NCI-H510A treated with DMSO at 0.1 percent for 48 hours (cell line): ENCODE measurements around the gene CHAF1A.

ENCODE experiments used
- DNase-seq: peaks from one replicate; lab custom pipeline; 2025; lab: John Stamatoyannopoulos, UW

Gene CHAF1A

GRCh38 chr19:4366666-4367335 lies 35.6 kb upstream of the CHAF1A start:
- DNase-seq = no peak

- no peak for DNase-seq
These were observed 35.1 kb upstream of the CHAF1A start for GRCh38 chr19:4367336-4367723.

DNA sequence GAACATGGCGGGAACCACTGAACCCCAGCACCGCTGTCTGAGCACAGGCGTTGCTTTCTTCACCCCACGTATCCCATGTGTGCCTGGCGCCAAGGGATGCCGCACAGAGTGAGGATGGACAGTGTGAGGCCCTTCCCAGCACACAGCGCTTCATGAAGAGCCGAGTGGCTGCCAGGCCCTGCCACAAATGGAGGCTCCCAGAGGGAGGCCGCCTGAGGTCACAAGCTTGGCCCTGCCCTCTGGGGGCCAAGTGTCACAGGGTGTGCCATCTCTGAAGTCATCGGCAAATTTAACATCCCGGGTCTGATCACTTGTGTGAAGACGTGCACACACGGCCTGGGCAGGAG lies 34.7 kb upstream of the CHAF1A start:
- DNase-seq = no peak

DNA sequence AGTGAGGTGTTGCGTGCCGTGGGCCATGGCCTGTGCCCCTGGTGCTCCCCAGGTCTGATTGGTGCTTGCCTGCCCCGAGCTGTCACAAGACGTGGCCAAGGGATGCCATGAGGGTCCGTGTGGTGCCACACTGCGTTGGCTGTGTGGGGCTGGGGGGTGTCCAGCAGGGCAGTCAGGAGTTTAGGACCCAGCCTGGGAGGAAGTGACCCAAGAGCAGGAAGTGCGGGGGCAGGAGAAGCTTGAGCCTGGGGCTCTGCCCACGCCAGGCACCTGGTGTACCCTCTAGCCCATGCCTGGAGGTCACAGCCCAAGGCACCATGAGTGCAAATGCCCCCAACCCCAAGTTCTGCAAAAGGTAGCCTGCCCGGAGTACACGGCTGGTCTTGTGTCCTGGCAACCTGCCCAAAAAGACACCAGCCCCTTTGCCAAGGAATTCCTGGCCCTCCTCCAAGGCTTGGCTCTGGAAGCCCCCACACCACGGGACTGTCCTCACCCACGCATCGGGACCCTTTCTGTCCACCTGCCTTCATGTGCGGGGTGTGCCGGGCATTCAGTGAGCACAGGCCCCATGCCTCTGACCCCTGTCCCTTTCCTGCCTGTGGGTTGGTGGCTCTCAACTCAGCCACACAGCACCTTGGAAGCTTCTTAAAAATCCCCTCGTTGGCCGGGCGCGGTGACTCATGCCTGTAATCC lies 34.2 kb upstream of the CHAF1A start:
- DNase-seq = no peak

DNA sequence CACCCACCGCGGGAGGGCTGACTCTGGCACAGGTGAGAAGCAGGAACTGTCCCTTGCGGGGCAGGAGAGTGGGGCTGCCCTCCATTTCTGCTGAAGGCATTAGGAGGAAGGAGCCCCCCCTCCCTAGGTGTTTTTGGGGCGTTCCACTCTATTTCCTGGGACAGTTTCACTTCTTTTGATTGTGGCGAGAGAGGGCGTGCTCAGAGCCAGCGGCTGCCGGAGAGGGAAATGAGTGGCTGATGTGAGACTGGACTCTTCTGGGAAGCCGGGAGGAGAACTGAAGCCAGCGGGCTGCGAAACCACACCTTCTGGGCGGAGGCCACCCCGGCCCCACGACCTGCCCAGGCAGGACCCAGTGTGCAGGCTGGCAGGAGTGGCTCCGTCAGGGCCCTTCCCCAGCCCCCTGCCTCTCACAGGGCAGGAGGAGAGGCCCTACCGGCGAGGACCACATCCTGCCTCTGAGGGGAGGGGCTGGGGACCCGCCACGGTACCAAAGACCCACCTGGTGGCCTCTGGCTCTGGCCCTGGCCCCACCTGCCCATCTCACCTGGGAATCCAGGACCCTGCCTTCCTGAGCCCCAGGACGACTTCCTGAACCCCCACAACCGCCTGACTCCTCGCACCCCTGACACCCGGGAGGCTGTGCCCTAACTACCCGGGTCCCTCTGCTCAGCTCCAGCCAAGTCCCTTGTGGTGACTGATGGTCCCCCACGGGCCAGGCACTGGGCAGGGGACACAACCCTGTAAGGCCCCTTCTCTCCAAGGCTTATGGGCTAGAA lies 33.1 kb upstream of the CHAF1A start:
- DNase-seq = peak; percentile 74

GRCh38 chr19:4369888-4370260 lies 32.6 kb upstream of the CHAF1A start:
- peak; percentile 50 for DNase-seq

- DNase-seq = no peak
These were observed 31.9 kb upstream of the CHAF1A start for GRCh38 chr19:4370418-4371041.

GRCh38 chr19:4371247-4372164 lies 30.9 kb upstream of the CHAF1A start:
- DNase-seq = no peak

DNA sequence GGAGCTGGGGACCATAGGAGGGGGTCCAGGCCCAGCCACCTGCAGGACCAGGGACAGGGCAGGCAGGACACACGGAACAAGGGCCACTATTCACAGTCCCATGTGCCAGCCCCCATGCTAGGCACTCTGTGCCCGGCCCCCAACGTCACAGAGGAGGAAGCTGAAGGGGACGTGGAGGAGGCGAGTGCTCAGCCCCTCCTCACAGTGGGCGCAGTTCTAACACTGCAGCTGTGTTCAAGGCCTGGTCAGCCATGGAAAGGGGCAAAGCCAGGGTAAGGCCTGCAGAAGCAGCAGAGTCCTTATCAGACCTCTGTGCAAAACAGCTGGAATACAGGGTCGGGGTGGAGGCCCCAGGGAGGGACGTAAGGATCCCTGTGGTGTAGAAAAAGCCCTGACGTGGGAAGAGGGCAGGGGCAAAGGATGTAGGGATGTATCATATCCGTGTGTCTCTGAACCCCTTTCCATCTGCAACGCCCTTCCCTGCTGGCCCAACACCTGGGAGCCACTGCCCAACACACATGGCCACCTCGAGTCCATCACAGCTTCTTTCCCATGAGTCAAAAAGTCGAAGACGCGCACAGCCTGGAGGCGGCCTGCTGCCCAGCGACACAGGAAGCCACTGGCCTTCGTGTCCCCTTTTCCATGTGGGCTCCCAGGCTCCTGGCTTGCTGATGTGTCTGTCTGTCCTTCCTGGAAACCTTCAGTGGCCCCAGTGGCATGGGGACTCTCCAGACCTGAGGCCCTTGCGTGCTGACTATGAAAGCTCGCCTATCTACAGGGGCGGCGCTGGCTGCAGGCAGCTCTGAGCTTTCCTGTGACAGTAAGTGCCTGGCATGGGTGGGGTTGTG lies 30.1 kb upstream of the CHAF1A start:
- no peak for DNase-seq

DNA sequence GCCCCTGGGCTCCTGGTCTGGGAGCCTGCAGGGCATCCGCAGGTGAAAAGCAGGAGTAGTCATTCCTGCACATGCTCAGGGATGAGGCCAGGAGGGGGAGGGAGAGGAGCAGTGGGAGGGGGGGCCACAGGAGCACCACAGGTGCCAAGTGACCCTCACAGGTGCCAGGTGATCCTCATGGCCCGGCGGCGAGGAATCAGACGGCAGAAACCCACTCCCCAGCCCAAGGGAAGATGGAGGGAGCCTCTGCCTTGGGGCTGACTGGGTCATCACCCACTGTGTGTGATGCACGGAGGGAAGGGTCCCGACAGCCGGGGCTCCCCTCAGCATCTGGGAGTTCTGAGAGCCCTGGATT lies 29.4 kb upstream of the CHAF1A start:
- no peak for DNase-seq

DNA sequence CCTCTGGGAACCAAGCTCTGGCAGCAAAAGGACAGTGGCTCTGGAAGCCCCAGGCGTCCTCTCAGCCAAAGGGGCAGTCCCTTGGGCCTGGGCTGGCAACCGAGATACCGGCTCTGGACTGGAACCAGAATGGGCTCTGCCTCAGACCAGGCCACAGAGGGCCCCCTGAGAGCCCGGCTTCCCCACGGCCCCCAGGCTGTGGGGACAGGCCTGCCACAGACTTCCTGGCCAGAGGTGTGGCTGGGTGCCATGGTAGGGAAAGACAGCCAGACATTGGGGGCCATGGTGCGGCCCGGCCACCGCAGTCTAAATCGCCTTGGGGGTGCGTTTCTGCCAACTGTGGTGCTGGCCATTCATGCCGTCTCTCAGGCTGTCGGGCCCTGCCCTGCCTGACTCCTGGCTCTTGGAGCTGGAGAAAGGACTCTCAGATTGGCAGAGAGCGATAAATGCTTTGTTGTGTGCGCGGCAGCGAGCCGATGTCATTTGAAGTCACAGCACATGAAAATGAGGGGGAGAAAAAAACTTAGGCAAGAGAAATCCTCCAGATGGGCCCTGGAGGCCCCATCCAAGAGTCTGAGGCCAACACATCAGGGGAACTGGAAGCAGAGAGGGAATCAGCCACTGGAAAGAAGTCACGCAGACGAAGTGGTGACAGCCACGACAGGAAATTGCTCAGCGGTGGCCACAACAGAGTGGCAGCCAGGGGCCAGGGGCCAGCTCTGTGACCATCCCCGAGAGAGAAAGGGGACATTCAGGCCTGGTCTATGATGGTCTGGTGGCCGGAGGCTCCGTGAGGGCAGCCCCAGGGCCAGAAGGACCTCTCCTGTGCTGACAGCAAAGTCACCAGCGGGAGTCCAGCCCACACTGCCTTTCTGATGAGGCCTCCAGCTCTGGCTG lies 28.6 kb upstream of the CHAF1A start:
- no peak for DNase-seq

DNA sequence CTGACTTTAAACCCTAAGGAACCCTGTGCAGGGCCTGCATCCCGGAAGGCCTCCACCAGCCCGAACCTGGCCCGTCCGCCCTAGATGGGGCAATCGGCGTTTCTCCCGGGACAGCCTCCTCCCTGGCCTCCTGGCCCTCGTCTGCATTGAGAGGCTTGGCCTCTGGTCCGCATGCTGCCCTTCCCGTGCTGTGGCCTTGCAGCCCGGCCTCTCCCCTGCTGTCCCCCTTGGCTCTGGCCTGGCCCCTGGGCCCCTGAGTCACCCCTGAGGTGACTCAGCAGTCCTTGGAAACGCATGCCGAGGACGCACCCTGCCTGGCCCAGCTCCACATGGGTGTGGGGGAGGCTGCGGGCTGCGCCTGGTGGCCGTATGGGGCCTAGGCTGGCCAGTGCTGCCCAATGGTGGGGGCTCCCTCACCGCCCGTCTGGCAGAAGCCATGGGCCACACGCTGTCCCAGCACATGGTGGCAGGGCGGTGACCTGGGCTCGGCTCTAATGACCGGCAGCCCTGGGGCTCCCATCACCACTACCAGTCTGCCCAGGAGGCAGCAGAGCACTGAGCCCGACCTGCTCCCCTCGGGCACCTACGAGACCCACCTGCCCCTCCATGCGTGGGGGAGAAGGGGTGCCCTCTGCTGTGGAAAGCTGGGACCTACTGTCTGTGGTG lies 27.8 kb upstream of the CHAF1A start:
- no peak for DNase-seq

GRCh38 chr19:4375164-4376027 lies 27.0 kb upstream of the CHAF1A start:
- peak; percentile 72 for DNase-seq

DNA sequence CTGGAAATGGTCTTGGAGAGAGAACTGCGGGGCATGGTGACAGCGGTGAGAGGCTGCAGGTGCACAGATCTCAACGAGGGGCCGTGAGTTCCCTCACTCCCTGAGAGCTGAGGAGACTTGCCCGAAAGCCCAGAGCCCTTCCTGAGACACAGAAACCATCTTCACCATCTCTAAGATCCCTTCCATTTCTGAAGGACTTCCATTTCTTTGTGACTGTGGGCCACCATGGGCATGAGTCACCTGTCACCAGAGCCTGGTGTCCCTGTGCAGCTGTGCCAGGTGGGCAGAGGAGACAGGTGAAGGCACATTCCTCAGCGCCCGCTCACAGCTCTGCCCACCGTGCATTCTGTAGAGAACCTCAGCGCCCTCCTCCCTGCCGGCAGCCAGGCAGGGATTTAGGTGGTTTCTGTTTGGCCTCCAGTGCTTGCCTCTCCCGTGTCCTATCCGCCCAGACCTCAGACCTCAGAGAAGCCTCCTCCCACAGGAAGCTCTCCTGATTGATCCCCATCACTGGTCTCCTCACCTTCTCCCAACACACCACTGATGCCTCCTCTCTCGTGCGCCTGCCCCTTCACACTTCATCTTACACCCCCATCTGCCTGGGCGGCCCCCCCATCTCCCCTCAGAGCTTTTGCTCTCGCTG lies 26.3 kb upstream of the CHAF1A start:
- no peak for DNase-seq

GRCh38 chr19:4376671-4376990 lies 25.8 kb upstream of the CHAF1A start:
- DNase-seq = no peak

DNA sequence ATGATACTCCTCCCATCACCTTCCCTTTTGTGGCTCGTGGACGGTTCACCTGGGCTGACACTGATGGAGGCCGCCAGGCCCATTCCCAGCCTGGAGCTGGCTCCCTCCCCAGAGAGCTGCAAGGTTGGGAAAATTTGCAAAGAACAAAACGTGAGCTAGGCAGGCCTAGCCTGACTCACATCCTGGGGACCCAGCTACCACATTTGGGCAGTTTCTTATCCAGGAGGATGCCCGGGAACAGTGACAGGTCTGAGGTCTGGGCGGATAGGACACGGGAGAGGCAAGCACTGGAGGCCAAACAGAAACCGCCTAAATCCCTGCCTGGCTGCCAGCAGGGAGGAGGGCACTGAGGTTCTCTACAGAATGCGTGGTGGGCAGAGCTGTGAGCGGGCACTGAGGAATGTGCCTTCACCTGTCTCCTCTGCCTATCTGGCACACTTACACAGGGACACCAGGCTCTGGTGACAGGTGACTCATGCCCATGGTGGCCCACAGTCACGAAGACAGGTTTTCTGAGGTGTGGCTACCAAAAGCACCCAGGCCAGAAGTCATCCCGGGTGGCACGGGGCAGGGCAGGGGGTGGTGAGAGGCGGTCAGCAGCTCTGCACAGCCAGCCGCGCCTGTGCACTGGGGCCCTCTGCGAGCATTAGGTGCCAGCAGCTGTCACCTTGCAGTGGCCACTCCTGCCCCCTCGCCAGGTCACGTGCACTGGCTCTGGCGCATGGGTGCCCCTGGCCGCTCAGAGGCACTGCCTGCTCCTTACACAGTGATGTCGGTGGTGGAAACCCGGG lies 25.3 kb upstream of the CHAF1A start:
- no peak for DNase-seq

DNA sequence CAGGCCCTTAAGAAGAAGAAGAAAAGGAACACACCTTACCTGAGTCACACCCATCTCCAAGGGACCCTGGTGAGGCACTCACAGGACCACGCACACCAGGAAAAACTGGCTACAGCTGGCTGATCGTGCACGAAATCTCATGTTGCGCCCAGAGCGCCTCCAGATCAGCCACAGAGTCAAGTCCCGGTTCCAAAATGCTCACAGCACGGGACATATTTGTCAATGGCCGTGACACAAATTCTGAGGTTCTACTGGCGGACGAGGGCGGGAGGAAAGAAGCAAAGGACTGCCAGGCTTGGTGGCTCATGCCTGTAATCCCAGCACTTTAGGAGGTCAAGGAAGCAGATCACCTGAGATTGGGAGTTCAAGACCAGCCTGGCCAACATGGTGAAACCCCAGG lies 23.6 kb upstream of the CHAF1A start:
- no peak for DNase-seq
